Measurements from ENCODE around the gene TRUB2.

GRCh38 chr9:128344931-128345605 is 22.8 kb upstream of the TRUB2 start:
- TF ChIP-seq CREM (CRISPR knock-in tag; IDR thresholded peaks at IDR 0.05) (no peak), SP1 (CRISPR knock-in tag; conservative IDR thresholded peaks at IDR 0.05) (no peak), JUN (CRISPR knock-in tag; IDR thresholded peaks at IDR 0.05) (no peak), HMGXB4 (CRISPR knock-in tag; IDR thresholded peaks at IDR 0.05) (no peak), CTCF (IDR thresholded peaks at IDR 0.05) (no peak), ARID4B (CRISPR knock-in tag; IDR thresholded peaks at IDR 0.05; ENCODE audit: borderline replicate concordance) (no peak), E2F1 (CRISPR knock-in tag; IDR thresholded peaks at IDR 0.05) (no peak)
